HG02943 (cell line): ENCODE measurements around the gene ABO.
"Not testable (repeated sequence)": the region's sequence is repeated elsewhere in the genome, so short reads cannot be mapped to it uniquely, and the experiment has no call there.

Source experiments
- ATAC-seq: cut with Tn5 transposase; IDR thresholded peaks from one replicate; pipeline ENCODE4 v1.9.1; 2021; ENCODE audit warnings: mild to moderate bottlenecking, low read depth, moderate library complexity; ENCODE audit not compliant: unreplicated experiment

Gene ABO

GRCh38 chr9:133248726-133249295, 26.2 kb downstream of the ABO start:
- no peak for ATAC-seq

- ATAC-seq, result no peak
Measured at GRCh38 chr9:133247632-133248031, 27.4 kb downstream of the ABO start.

GRCh38 chr9:133246991-133247390, 28.0 kb downstream of the ABO start:
- no peak for ATAC-seq

GRCh38 chr9:133246562-133246961, 28.4 kb downstream of the ABO start:
- no peak for ATAC-seq

- ATAC-seq, result no peak
Measured at GRCh38 chr9:133242991-133243390, 32.0 kb downstream of the ABO start.

GRCh38 chr9:133242241-133242640, 32.8 kb downstream of the ABO start:
- ATAC-seq, result no peak

GRCh38 chr9:133239533-133240090, 35.4 kb downstream of the ABO start:
- no peak for ATAC-seq

GRCh38 chr9:133238851-133239532, 36.0 kb downstream of the ABO start:
- no peak for ATAC-seq

- no peak for ATAC-seq
Measured at GRCh38 chr9:133238272-133238850, 36.6 kb downstream of the ABO start.

GRCh38 chr9:133237035-133237731, 37.8 kb downstream of the ABO start:
- no peak for ATAC-seq

- ATAC-seq, result not testable (repeated sequence)
Measured at GRCh38 chr9:133236291-133237034, 38.5 kb downstream of the ABO start.

- ATAC-seq, result no peak
Measured at GRCh38 chr9:133235549-133236222, 39.3 kb downstream of the ABO start.

GRCh38 chr9:133234577-133235322, 40.3 kb downstream of the ABO start:
- no peak for ATAC-seq

- no peak for ATAC-seq
Measured at GRCh38 chr9:133233681-133234432, 41.1 kb downstream of the ABO start.

GRCh38 chr9:133231934-133232568, 43.0 kb downstream of the ABO start:
- ATAC-seq, result not testable (repeated sequence)

- not testable (repeated sequence) for ATAC-seq
Measured at GRCh38 chr9:133230514-133230913, 44.5 kb downstream of the ABO start.

- ATAC-seq, result no peak
Measured at GRCh38 chr9:133230093-133230492, 44.9 kb downstream of the ABO start.
